Breast epithelium (tissue), 4 donors: ENCODE results near the gene ATXN1. TPM values are rescaled to one million over a fixed set of nuclear protein-coding genes. Genes with fewer than 3 reads are reported as not detected.

Source experiments
- DNase-seq, 2 donors: peaks; one replicate each; pipeline ENCODE4 v3.0.0-alpha.2; 2019; ENCODE audit warnings: low spot score in 2 of 2
- H3K27ac ChIP-seq, 2 donors: fragments of 200-600 bp; sonication (generic) in 1 of 2; one replicate each; pipeline ENCODE4 v1.5.1; 2016 to 2019; ENCODE audit warnings: mild to moderate bottlenecking in 1 of 2
- H3K27me3 ChIP-seq, 2 donors: fragments of 200-600 bp; sonication (generic) in 1 of 2; one replicate each; pipeline versions ENCODE4 v1.5.1 to v1.6.0; 2017 to 2019; ENCODE audit warnings: control low read depth in 1 of 2, mild to moderate bottlenecking in 1 of 2
- H3K36me3 ChIP-seq: fragments of 200-600 bp; one replicate; pipeline ENCODE4 v1.5.1; 2019
- H3K4me1 ChIP-seq, 2 donors: fragments of 200-600 bp; sonication (generic); one replicate each; pipeline ENCODE4 v1.5.1; 2016 to 2019; ENCODE audit warnings: control low read depth in 1 of 2
- H3K4me3 ChIP-seq, 3 donors: fragments of 200-600 bp; sonication (generic); 1 replicate in 2 of 3; 2 replicates in 1 of 3; pipeline ENCODE4 v1.5.1; 2016 to 2019; ENCODE audit warnings: mild to moderate bottlenecking in 3 of 3, moderate library complexity in 2 of 3
- H3K9me3 ChIP-seq, 2 donors: fragments of 200-600 bp; sonication (generic) in 1 of 2; one replicate each; pipeline ENCODE4 v1.5.1; 2016 to 2019; ENCODE audit warnings: control low read depth in 1 of 2
- POLR2A ChIP-seq: fragments of 450-650 bp; IDR thresholded peaks from one replicate; pipeline ENCODE4 v1.6.1; 2016; ENCODE audit warnings: antibody characterized with exemption, mild to moderate bottlenecking, moderate library complexity
- POLR2AphosphoS5 ChIP-seq, 3 donors: sonication (generic); formaldehyde crosslinking; IDR thresholded peaks; one replicate each; pipeline ENCODE4 v1.6.1; 2017; ENCODE audit warnings: antibody characterized with exemption in 3 of 3
- intact Hi-C: fragments of 100-400 bp; cut with DNase I; formaldehyde crosslinking; loops from one replicate; pipeline ENCODE4 v1.15.1; 2023; ENCODE audit warnings: low total_unique reads
- total RNA-seq, 3 donors: library from RNA; depleted of rRNA; stranded (reverse); fragments of >200 nt; gene quantifications; one replicate each; pipeline ENCODE4 v1.1.0, GENCODE V29; 2016
- TF ChIP-seq, protein P1 (sequence below), 3 donors: fragments of 450-650 bp; IDR thresholded peaks; one replicate each; pipeline ENCODE4 v1.5.1; 2016 to 2017; ENCODE audit warnings: antibody characterized with exemption in 3 of 3, mild to moderate bottlenecking in 3 of 3, moderate library complexity in 3 of 3

The ATXN1 gene
- total RNA-seq, 3 donors from 2014 or later: 26.7 to 63.2 (median 37.4) TPM

GRCh38 chr6:16288163-16288562, 473.1 kb downstream of the ATXN1 start:
- H3K4me1 ChIP-seq: no peaks in the 10 kb centered on the region
- no peak for TF ChIP-seq POLR2AphosphoS5 (IDR thresholded peaks at IDR 0.05)
- TF ChIP-seq, protein P1, sequence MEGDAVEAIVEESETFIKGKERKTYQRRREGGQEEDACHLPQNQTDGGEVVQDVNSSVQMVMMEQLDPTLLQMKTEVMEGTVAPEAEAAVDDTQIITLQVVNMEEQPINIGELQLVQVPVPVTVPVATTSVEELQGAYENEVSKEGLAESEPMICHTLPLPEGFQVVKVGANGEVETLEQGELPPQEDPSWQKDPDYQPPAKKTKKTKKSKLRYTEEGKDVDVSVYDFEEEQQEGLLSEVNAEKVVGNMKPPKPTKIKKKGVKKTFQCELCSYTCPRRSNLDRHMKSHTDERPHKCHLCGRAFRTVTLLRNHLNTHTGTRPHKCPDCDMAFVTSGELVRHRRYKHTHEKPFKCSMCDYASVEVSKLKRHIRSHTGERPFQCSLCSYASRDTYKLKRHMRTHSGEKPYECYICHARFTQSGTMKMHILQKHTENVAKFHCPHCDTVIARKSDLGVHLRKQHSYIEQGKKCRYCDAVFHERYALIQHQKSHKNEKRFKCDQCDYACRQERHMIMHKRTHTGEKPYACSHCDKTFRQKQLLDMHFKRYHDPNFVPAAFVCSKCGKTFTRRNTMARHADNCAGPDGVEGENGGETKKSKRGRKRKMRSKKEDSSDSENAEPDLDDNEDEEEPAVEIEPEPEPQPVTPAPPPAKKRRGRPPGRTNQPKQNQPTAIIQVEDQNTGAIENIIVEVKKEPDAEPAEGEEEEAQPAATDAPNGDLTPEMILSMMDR (IDR thresholded peaks at IDR 0.05): no peak
- TF ChIP-seq POLR2A: no peak
- no peaks in the 10 kb centered on the region for H3K36me3 ChIP-seq
- H3K27ac ChIP-seq: no peak overlapping the region
- intact Hi-C loops: no loop called here
- no peak for DNase-seq
- H3K9me3 ChIP-seq: no peaks in the 10 kb centered on the region
- H3K4me3 ChIP-seq: no peak overlapping the region
- no peaks in the 10 kb centered on the region for H3K27me3 ChIP-seq

DNA sequence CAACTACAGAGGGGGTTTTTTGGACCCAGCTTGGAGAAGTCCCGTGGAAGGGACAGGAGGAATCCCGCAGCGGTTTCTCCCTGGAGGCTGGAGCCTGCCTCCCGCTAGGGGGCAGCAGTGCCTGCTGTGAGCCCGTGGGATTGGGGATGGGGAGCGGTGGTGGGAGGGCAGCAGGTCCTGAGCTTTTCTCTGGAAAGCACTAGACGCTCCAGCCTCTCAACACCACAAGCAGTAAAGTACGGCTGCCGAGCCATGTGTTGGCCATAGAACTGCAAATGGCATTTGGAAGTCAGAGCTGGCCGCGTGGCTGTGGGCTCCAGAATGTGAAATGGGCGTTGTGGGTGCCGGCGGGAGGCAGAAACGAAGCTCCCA, 475.1 kb downstream of the ATXN1 start:
- H3K27me3 ChIP-seq: no peaks in the 10 kb centered on the region
- no peaks in the 10 kb centered on the region for H3K4me1 ChIP-seq
- H3K27ac ChIP-seq: no peak overlapping the region
- intact Hi-C loops: no loop called here
- no peak for TF ChIP-seq POLR2A
- TF ChIP-seq POLR2AphosphoS5 (IDR thresholded peaks at IDR 0.05): no peak
- TF ChIP-seq, protein P1 (IDR thresholded peaks at IDR 0.05): no peak
- no peak overlapping the region for H3K4me3 ChIP-seq
- no peak for DNase-seq
- H3K36me3 ChIP-seq: no peaks in the 10 kb centered on the region
- H3K9me3 ChIP-seq: no peaks in the 10 kb centered on the region

DNA sequence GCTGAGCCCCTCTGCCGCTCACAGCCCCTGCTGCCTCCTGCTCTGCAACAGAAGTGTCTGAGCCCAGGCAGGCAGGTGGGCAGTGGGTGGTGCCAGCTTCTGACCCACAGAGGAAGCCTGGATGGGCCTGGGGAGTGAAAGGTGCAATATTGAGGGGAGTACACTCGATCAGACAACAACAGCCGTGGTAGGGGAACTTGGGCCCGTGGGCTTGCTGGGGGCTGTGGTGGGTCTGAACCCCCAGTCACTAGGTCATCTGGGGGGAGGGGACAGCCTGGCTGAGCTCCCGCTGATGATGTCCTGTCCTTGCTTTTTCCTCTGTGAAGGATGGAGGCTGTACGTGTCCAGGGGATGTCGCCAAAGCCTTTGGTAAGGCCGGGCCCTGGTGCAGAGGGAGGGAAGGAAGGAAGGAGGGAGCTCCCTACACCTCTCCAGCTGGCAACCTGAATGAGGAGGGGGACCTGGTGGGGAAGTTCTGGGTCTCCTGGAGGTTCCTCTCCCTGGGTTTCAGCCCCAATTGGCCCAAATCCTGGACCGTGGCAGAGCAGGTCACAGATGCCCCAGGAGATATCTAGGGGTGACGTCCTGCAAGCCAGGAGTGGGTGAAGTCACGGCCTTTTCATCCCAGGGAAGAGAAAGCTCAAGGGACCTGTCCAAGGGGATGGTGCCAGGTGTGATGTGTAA, 475.7 kb downstream of the ATXN1 start:
- intact Hi-C loops: no loop called here

DNA sequence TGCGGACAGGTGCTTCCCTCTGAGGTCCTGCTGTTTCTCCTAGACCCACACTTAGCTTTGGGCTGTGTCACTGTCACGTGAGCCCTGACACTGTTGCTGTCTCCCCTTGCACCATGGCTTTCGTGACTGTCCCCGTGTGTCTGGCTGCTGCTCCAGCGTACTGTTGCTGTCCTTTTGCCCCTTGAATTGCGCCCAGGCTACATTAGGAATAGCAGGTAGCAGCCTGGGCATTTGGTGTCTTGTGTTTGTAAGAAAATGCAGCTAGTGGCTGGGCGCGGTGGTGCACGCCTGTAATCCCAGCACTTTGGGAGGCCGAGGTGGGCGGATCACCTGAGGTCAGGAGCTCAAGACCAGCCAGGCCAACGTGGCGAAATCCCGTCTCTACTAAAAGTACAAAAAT, 476.8 kb downstream of the ATXN1 start:
- no peaks in the 10 kb centered on the region for H3K9me3 ChIP-seq
- no peaks in the 10 kb centered on the region for H3K4me1 ChIP-seq
- no peak overlapping the region for H3K4me3 ChIP-seq
- TF ChIP-seq POLR2AphosphoS5 (IDR thresholded peaks at IDR 0.05) (no peak), POLR2A (no peak)
- TF ChIP-seq, protein P1 (IDR thresholded peaks at IDR 0.05): no peak
- H3K36me3 ChIP-seq: no peaks in the 10 kb centered on the region
- no peak overlapping the region for H3K27ac ChIP-seq
- no peaks in the 10 kb centered on the region for H3K27me3 ChIP-seq
- intact Hi-C loops: no loop called here
- DNase-seq: no peak

More for the DNA sequence above, 475.7 kb downstream of the ATXN1 start:
- no peak overlapping the region for H3K4me3 ChIP-seq
- H3K27ac ChIP-seq: no peak overlapping the region
- TF ChIP-seq POLR2AphosphoS5 (IDR thresholded peaks at IDR 0.05): no peak
- TF ChIP-seq POLR2A: no peak
- TF ChIP-seq, protein P1 (IDR thresholded peaks at IDR 0.05): no peak
- DNase-seq: no peak
- H3K27me3 ChIP-seq: no peaks in the 10 kb centered on the region
- H3K36me3 ChIP-seq: no peaks in the 10 kb centered on the region
- H3K4me1 ChIP-seq: no peaks in the 10 kb centered on the region
- H3K9me3 ChIP-seq: no peaks in the 10 kb centered on the region

- Histone ChIP-seq H3K27ac (no peak overlapping the region), H3K9me3 (no peaks in the 10 kb centered on the region), H3K4me1 (no peaks in the 10 kb centered on the region), H3K4me3 (no peak overlapping the region), H3K36me3 (no peaks in the 10 kb centered on the region), H3K27me3 (no peaks in the 10 kb centered on the region)
- no peak for DNase-seq
- intact Hi-C loops: no loop called here
- TF ChIP-seq POLR2AphosphoS5 (IDR thresholded peaks at IDR 0.05): no peak
- no peak for TF ChIP-seq POLR2A
- TF ChIP-seq, protein P1 (IDR thresholded peaks at IDR 0.05): no peak
Observed at GRCh38 chr6:16282370-16282769, 478.9 kb downstream of the ATXN1 start.
